Caco-2 (cell line): Measurements from ENCODE around the gene GZF1. TPM values are rescaled to one million over a fixed set of nuclear protein-coding genes. Genes with fewer than 3 reads are reported as not detected.

Experiments used
- BruUV-seq: library from RNA; stranded (reverse); fragments of 400-500 nt; replicated peaks from 2 replicates; lab custom pipeline; 2021; lab: Mats Ljungman, UMichigan
- CTCF ChIA-PET: fragments of 300-600 bp; sonication (Branson Sonifier 250); formaldehyde crosslinking; loops from one replicate; lab custom pipeline; 2022; ENCODE audit warnings: antibody characterized with exemption; lab: Charles Lee
- POLR2A ChIA-PET: fragments of 300-600 bp; sonication (Branson Sonifier 250); formaldehyde crosslinking; loops from one replicate; lab custom pipeline; 2022; ENCODE audit warnings: antibody characterized with exemption; lab: Charles Lee
- DNase-seq, 2 experiments: peaks; one replicate each; pipeline versions ENCODE4 v3.0.0 to v3.0.0-alpha.2; 2020 to 2022
- H3K27me3 ChIP-seq: replicated peaks from 2 replicates; pipeline ENCODE4 v1.6.0; 2011; ENCODE audit warnings: low read length; ENCODE audit not compliant: control insufficient read depth, insufficient read depth
- H3K36me3 ChIP-seq: 2 replicates; pipeline ENCODE4 v1.5.1; 2011; ENCODE audit warnings: low read length; ENCODE audit not compliant: control insufficient read depth, insufficient read depth
- H3K4me1 ChIP-seq: fragments of 250-450 bp; sonication (Bioruptor Pico); 2 replicates; pipeline ENCODE4 v1.5.1; 2020; ENCODE audit warnings: mild to moderate bottlenecking
- H3K4me3 ChIP-seq: 2 replicates; pipeline ENCODE4 v1.5.1; 2011; ENCODE audit warnings: low read depth, mild to moderate bottlenecking, control low read depth, low read length
- H3K9me3 ChIP-seq: fragments of 250-450 bp; sonication (Bioruptor Pico); 2 replicates; pipeline ENCODE4 v1.5.1; 2020; ENCODE audit warnings: mild to moderate bottlenecking, moderate library complexity
- H3K27ac Mint-ChIP-seq: one replicate; pipeline ENCODE4 v1.8.0; 2022; ENCODE audit warnings: mixed read lengths; ENCODE audit not compliant: unreplicated experiment
- H3K27me3 Mint-ChIP-seq: one replicate; pipeline ENCODE4 v1.8.0; 2022; ENCODE audit warnings: mixed read lengths; ENCODE audit not compliant: insufficient read depth, unreplicated experiment
- H3K36me3 Mint-ChIP-seq: one replicate; pipeline ENCODE4 v1.8.0; 2022; ENCODE audit warnings: mild to moderate bottlenecking, mixed read lengths; ENCODE audit not compliant: insufficient read depth, unreplicated experiment
- H3K4me1 Mint-ChIP-seq: one replicate; pipeline ENCODE4 v1.8.0; 2022; ENCODE audit warnings: low read depth, mixed read lengths; ENCODE audit not compliant: unreplicated experiment
- H3K4me3 Mint-ChIP-seq: one replicate; pipeline ENCODE4 v1.8.0; 2022; ENCODE audit warnings: mild to moderate bottlenecking, moderate library complexity, mixed read lengths; ENCODE audit not compliant: unreplicated experiment
- H3K9me3 Mint-ChIP-seq: one replicate; pipeline ENCODE4 v1.8.0; 2022; ENCODE audit warnings: mixed read lengths; ENCODE audit not compliant: unreplicated experiment
- intact Hi-C: fragments of 100-400 bp; cut with micrococcal nuclease; formaldehyde crosslinking; loops from one replicate; pipeline ENCODE4 v1.10.0; 2022; ENCODE audit not compliant: unreplicated experiment
- total RNA-seq: library from RNA; stranded (reverse); gene quantifications from 2 replicates; pipeline ENCODE4 v1.2.3, GENCODE V29; 2022
- TF ChIP-seq, protein P1 (sequence below), 2 experiments: fragments of 200-600 bp in 1 of 2; IDR thresholded peaks; 1 replicate in 1 of 2; 2 replicates in 1 of 2; pipeline versions ENCODE4 v1.5.1 to v1.8.0; 2011 to 2022; ENCODE audit warnings: antibody characterized with exemption in 1 of 2, control low read depth in 1 of 2, inconsistent platforms in 1 of 2, low read depth in 1 of 2, low read length in 1 of 2, mild to moderate bottlenecking in 1 of 2, moderate library complexity in 1 of 2; ENCODE audit not compliant: insufficient read depth in 1 of 2, severe bottlenecking in 1 of 2, unreplicated experiment in 1 of 2

Gene GZF1
- total RNA-seq, 1 experiment from 2014 or later: 18.4 TPM

- Histone ChIP-seq H3K36me3 (no peaks in the 10 kb centered on the region), H3K4me1 (peaks cover 8% of the 10 kb centered on the region; the same call in 1 of the 2 replicates), H3K4me3 (no peak overlapping the region), H3K9me3 (no peaks in the 10 kb centered on the region), H3K27me3 (no peaks in the 10 kb centered on the region)
- POLR2A ChIA-PET: interaction anchor here (1.0 to 1.3 kb wide), 2 partner anchors 10 to 290 kb away, joined by 3 read pairs; no protein-coding TSS in a partner anchor
- intact Hi-C loops: loop anchor here (1.0 to 2.0 kb wide), 7 partner anchors 108 to 1001 kb away; no protein-coding TSS in a partner anchor
- Mint-ChIP-seq H3K36me3 (no peaks in the 10 kb centered on the region), H3K4me1 (peaks cover 12% of the 10 kb centered on the region), H3K9me3 (no peaks in the 10 kb centered on the region), H3K4me3 (no peak overlapping the region), H3K27me3 (no peaks in the 10 kb centered on the region), H3K27ac (no peak overlapping the region)
- DNase-seq: peak; percentile 84 to 86
- TF ChIP-seq, protein P1, sequence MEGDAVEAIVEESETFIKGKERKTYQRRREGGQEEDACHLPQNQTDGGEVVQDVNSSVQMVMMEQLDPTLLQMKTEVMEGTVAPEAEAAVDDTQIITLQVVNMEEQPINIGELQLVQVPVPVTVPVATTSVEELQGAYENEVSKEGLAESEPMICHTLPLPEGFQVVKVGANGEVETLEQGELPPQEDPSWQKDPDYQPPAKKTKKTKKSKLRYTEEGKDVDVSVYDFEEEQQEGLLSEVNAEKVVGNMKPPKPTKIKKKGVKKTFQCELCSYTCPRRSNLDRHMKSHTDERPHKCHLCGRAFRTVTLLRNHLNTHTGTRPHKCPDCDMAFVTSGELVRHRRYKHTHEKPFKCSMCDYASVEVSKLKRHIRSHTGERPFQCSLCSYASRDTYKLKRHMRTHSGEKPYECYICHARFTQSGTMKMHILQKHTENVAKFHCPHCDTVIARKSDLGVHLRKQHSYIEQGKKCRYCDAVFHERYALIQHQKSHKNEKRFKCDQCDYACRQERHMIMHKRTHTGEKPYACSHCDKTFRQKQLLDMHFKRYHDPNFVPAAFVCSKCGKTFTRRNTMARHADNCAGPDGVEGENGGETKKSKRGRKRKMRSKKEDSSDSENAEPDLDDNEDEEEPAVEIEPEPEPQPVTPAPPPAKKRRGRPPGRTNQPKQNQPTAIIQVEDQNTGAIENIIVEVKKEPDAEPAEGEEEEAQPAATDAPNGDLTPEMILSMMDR (IDR thresholded peaks at IDR 0.05; ENCODE audit: insufficient read depth in 1 of 2, low read depth in 1 of 2, low read length in 1 of 2, severe bottlenecking in 1 of 2, unreplicated experiment in 1 of 2): peak; percentile 82 to 87
- CTCF ChIA-PET: interaction anchor here (0.6 to 3.8 kb wide), 26 partner anchors 9 to 1002 kb away, joined by 3 to 38 read pairs (median 4); partner anchors contain the start of gene NXT1
- no TSS peak for BruUV-seq
These were observed 21.5 kb upstream of the GZF1 start for GRCh38 chr20:23340524-23340923.

- ChIA-PET POLR2A (interaction anchor here (0.7 to 1.0 kb wide), 2 partner anchors 9 to 290 kb away, joined by 3 read pairs; no protein-coding TSS in a partner anchor), CTCF (interaction anchor here (0.6 to 3.8 kb wide), 24 partner anchors 9 to 1003 kb away, joined by 3 to 38 read pairs (median 4); partner anchors contain the start of gene NXT1)
- Mint-ChIP-seq H3K4me1 (peaks cover 12% of the 10 kb centered on the region), H3K27me3 (no peaks in the 10 kb centered on the region), H3K4me3 (no peak overlapping the region), H3K27ac (no peak overlapping the region), H3K9me3 (no peaks in the 10 kb centered on the region), H3K36me3 (no peaks in the 10 kb centered on the region)
- DNase-seq: no peak
- TF ChIP-seq, protein P1 (IDR thresholded peaks at IDR 0.05; ENCODE audit: insufficient read depth in 1 of 2, low read depth in 1 of 2, low read length in 1 of 2, severe bottlenecking in 1 of 2, unreplicated experiment in 1 of 2): no peak
- H3K27me3 ChIP-seq: no peaks in the 10 kb centered on the region
- BruUV-seq: no TSS peak
- no peaks in the 10 kb centered on the region for H3K9me3 ChIP-seq
- H3K36me3 ChIP-seq: no peaks in the 10 kb centered on the region
- H3K4me1 ChIP-seq: peaks cover 8% of the 10 kb centered on the region; the same call in 1 of the 2 replicates
- H3K4me3 ChIP-seq: no peak overlapping the region
- intact Hi-C loops: loop anchor here (2.0 kb wide), 1 partner anchor 378 kb away; no protein-coding TSS in a partner anchor
These were observed 20.9 kb upstream of the GZF1 start for GRCh38 chr20:23341073-23341472.

- Mint-ChIP-seq H3K4me3 (no peak overlapping the region), H3K4me1 (peaks cover 9% of the 10 kb centered on the region), H3K27ac (no peak overlapping the region), H3K36me3 (no peaks in the 10 kb centered on the region), H3K27me3 (no peaks in the 10 kb centered on the region), H3K9me3 (no peaks in the 10 kb centered on the region)
- H3K27me3 ChIP-seq: no peaks in the 10 kb centered on the region
- CTCF ChIA-PET: no interaction called here
- intact Hi-C loops: no loop called here
- H3K4me3 ChIP-seq: no peak overlapping the region
- TF ChIP-seq, protein P1 (IDR thresholded peaks at IDR 0.05; ENCODE audit: insufficient read depth in 1 of 2, low read depth in 1 of 2, low read length in 1 of 2, severe bottlenecking in 1 of 2, unreplicated experiment in 1 of 2): no peak
- BruUV-seq: no TSS peak
- no peak for DNase-seq
- H3K4me1 ChIP-seq: peaks cover 17% of the 10 kb centered on the region
- no peaks in the 10 kb centered on the region for H3K36me3 ChIP-seq
- POLR2A ChIA-PET: no interaction called here
- no peaks in the 10 kb centered on the region for H3K9me3 ChIP-seq
These were observed 18.4 kb upstream of the GZF1 start for GRCh38 chr20:23343590-23343989.
